Effector memory CD4-positive, alpha-beta T cell (primary cell): ENCODE results near the gene TMEM271.

Experiments used
- DNase-seq, 3 donors: peaks; one replicate each; pipeline ENCODE4 v3.0.0-alpha.2; 2020
- H3K27ac ChIP-seq: 2 replicates; pipeline ENCODE4 v1.7.0; 2013; ENCODE audit warnings: mild to moderate bottlenecking, low read length, moderate library complexity; ENCODE audit not compliant: insufficient read depth, poor library complexity, severe bottlenecking
- H3K27me3 ChIP-seq: replicated peaks from 2 replicates; pipeline ENCODE4 v1.7.0; 2013; ENCODE audit warnings: mild to moderate bottlenecking, low read length; ENCODE audit not compliant: insufficient read depth, control insufficient read depth, poor library complexity, severe bottlenecking
- H3K36me3 ChIP-seq: 2 replicates; pipeline ENCODE4 v1.7.0; 2013; ENCODE audit warnings: mild to moderate bottlenecking, low read length, moderate library complexity; ENCODE audit not compliant: control insufficient read depth, insufficient read depth
- H3K4me1 ChIP-seq: 2 replicates; pipeline ENCODE4 v1.7.0; 2013; ENCODE audit warnings: low read length, mild to moderate bottlenecking; ENCODE audit not compliant: control insufficient read depth, insufficient read depth, poor library complexity, severe bottlenecking
- H3K4me3 ChIP-seq: 2 replicates; pipeline ENCODE4 v1.7.0; 2013; ENCODE audit warnings: low read length, low read depth, mild to moderate bottlenecking; ENCODE audit not compliant: insufficient read depth, poor library complexity, severe bottlenecking
- H3K9me3 ChIP-seq: 2 replicates; pipeline ENCODE4 v1.7.0; 2013; ENCODE audit warnings: mild to moderate bottlenecking, low read length, moderate library complexity; ENCODE audit not compliant: control insufficient read depth

The TMEM271 gene

GRCh38 chr4:578451-579443 lies 2.7 kb upstream of the TMEM271 start:
- no peak for DNase-seq
- H3K9me3 ChIP-seq: no peaks in the 10 kb centered on the region
- H3K4me3 ChIP-seq: no peak overlapping the region
- H3K27me3 ChIP-seq: peaks cover 10% of the 10 kb centered on the region
- peaks cover 9% of the 10 kb centered on the region for H3K4me1 ChIP-seq
- H3K27ac ChIP-seq: no peak overlapping the region
- no peaks in the 10 kb centered on the region for H3K36me3 ChIP-seq

GRCh38 chr4:577499-578450 lies 1.7 kb upstream of the TMEM271 start:
- Histone ChIP-seq H3K27me3 (peaks cover 10% of the 10 kb centered on the region), H3K4me3 (no peak overlapping the region)

GRCh38 chr4:576991-577498 lies 950 bp upstream of the TMEM271 start:
- no peak overlapping the region for H3K27ac ChIP-seq
- no peak overlapping the region for H3K4me3 ChIP-seq
- no peaks in the 10 kb centered on the region for H3K9me3 ChIP-seq
- no peak for DNase-seq
- no peaks in the 10 kb centered on the region for H3K36me3 ChIP-seq
- peaks cover 9% of the 10 kb centered on the region for H3K4me1 ChIP-seq
- H3K27me3 ChIP-seq: peaks cover 10% of the 10 kb centered on the region

More at GRCh38 chr4:577499-578450, 1.7 kb upstream of the TMEM271 start:
- Histone ChIP-seq H3K4me1 (peaks cover 9% of the 10 kb centered on the region), H3K27ac (no peak overlapping the region), H3K9me3 (no peaks in the 10 kb centered on the region), H3K36me3 (no peaks in the 10 kb centered on the region)
- no peak for DNase-seq

DNA sequence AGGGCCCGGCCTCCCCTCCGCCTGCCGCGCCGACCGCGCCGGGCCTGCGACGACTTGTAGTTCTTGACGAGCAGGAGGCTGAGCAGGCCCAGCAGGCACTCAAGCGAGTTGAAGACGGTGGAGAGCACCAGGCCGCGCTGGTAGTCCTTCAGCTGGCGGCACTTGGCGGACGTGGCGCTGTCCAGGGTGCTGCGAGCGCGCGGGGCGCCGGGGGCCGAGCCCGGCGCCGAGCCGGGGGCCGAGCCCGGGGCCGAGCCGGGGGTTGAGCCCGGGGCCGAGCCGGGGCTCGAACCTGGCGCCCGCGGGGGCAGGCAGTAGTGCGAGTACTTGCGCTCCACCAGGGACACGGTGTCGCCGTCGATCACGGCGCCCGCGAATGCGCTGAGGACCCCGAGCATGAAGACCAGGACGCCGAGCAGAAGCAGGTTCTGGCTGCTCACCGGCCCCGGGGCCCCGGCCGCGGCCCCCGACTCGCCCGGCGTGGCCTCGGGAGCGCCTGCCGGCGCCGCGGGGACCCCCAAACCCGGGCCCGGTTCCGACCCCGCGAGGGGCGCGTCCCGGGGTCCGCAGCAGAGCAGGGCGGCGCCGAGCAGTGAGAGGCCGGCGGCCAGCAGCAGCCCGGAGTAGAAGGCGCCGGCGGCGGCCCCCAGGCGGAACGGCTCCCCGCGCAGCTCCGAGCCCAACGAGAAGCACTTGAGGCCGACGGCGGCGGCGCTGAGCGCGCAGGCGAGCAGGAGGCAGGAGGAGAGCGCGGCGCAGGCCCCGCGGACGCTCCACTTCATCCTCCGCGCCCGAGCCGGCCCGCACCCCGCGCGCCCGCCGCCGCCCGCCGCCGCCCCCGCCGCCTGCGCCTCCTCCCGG lies 584 bp downstream of the TMEM271 start:
- peaks cover 9% of the 10 kb centered on the region for H3K4me1 ChIP-seq
- no peaks in the 10 kb centered on the region for H3K36me3 ChIP-seq
- DNase-seq: no peak
- H3K27ac ChIP-seq: no peak overlapping the region
- H3K4me3 ChIP-seq: no peak overlapping the region
- H3K27me3 ChIP-seq: peaks cover 10% of the 10 kb centered on the region
- H3K9me3 ChIP-seq: no peaks in the 10 kb centered on the region

DNA sequence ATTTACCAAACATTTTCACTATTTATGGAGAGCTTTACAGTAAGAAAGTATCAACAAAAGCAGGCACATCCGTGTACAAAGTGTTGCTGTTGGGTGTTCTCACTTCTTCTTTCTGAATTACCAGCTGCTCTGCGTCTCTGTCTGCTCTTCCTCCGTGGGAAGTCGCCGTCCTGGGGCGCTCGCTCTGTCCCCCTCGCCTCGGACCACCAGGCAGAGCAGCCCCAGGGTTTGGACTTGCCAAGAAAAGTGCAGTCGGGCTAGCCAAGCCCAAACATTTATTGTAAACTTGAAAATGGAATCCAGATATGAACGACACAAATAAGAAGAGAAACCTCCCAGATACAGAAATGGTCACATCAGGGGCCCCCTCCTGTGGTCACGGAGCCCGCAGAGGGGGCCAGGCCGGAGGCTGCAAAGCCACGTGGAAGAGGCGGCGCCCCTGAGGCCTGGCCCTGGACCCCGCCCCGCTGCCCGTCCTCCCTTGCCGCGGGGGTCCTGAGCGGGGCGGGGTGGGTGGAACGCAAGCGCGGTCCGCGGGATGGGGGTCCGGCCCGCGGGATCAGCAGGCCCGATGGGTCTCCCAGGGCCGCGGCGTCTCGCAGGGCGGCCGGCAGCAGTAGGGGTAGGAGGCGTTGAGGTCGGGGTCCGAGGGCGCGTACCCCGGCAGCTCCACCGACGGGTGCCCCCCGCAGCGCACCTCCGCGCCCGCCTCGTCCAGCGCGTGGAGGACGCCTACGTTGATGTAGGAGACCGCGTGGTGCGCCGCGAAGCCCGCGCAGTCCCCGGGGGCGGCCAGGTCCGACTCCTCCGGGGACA lies 1.5 kb downstream of the TMEM271 start:
- DNase-seq: no peak
- Histone ChIP-seq H3K27me3 (peaks cover 10% of the 10 kb centered on the region), H3K36me3 (no peaks in the 10 kb centered on the region), H3K4me3 (no peak overlapping the region), H3K27ac (no peak overlapping the region), H3K4me1 (peaks cover 9% of the 10 kb centered on the region), H3K9me3 (no peaks in the 10 kb centered on the region)

- no peak for DNase-seq
- Histone ChIP-seq H3K36me3 (no peaks in the 10 kb centered on the region), H3K27ac (no peak overlapping the region), H3K9me3 (no peaks in the 10 kb centered on the region), H3K4me1 (peaks cover 9% of the 10 kb centered on the region), H3K4me3 (no peak overlapping the region), H3K27me3 (peaks cover 7% of the 10 kb centered on the region)
These were observed 2.8 kb downstream of the TMEM271 start for GRCh38 chr4:573122-573892.

- no peaks in the 10 kb centered on the region for H3K36me3 ChIP-seq
- peaks cover 9% of the 10 kb centered on the region for H3K4me1 ChIP-seq
- H3K9me3 ChIP-seq: no peaks in the 10 kb centered on the region
- H3K4me3 ChIP-seq: no peak overlapping the region
- H3K27me3 ChIP-seq: no peaks in the 10 kb centered on the region
- DNase-seq: no peak
- no peak overlapping the region for H3K27ac ChIP-seq
These were observed 3.5 kb downstream of the TMEM271 start for GRCh38 chr4:572594-572993.

DNA sequence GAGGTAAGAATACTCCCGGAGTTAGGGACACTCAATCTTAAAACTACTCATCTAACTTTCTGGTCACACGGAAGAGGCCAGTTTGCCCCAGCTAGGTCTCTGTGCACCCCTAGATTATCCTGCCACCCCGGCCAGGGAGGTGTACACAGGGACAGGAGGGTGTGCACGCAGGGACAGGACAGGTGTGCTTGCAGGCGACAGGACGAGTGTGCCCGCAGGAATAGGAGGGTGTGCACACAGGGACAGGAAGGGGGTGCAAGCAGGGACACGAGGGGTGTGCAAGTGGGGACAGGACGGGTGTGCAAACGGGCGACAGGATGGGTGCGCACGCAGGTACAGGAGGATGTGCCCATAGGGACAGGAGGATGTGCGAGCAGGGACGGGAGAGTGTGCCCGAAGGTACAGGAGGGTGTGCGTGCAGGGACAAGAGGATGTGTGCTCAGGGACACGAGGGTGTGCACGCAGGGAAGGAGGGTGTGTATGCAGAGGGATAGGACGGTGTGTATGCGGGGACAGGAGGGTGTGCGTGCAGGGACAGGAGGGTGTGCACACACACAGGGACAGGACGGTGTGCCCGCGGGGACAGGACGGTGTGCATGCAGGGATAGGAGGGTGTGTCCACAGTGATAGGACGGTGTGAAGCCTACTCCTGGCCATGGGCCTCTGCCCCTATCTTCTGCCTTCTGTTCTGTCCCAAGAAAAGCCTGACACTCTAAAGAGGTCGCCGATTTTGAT lies 4.1 kb downstream of the TMEM271 start:
- Histone ChIP-seq H3K9me3 (no peaks in the 10 kb centered on the region), H3K27me3 (no peaks in the 10 kb centered on the region)
- DNase-seq: no peak

More for the DNA sequence above, 4.1 kb downstream of the TMEM271 start:
- H3K4me3 ChIP-seq: no peak overlapping the region
- H3K36me3 ChIP-seq: no peaks in the 10 kb centered on the region
- peaks cover 3% of the 10 kb centered on the region for H3K4me1 ChIP-seq
- H3K27ac ChIP-seq: no peak overlapping the region
